OCI-LY3 (cell line): Measurements from ENCODE around the gene JMJD6.

Source experiments
- CTCF ChIP-seq: fragments of 200-600, 300-600 bp; sonication (generic); IDR thresholded peaks from 2 replicates; pipeline ENCODE4 v1.5.1; 2014; ENCODE audit warnings: antibody characterized with exemption, low read length, low read depth
- EZH2phosphoT487 ChIP-seq: fragments of 200-600 bp; shearing (Covaris generic); IDR thresholded peaks from 2 replicates; pipeline ENCODE4 v1.6.1; 2018; ENCODE audit warnings: antibody characterized with exemption, mixed run types, low read depth

GRCh38 chr17:76740329-76741118, 14.1 kb upstream of the JMJD6 start:
- TF ChIP-seq CTCF (no peak), EZH2phosphoT487 (no peak)
